SK-N-SH (cell line): ENCODE data around the gene CRACR2A. TPM values are rescaled to one million over a fixed set of nuclear protein-coding genes. Genes with fewer than 3 reads are reported as not detected.

Source experiments
- CTCF ChIA-PET: fragments of 300-600, 350-600 bp; formaldehyde crosslinking; extraction: SDS; loops from one replicate; lab custom pipeline; 2021; lab: Yijun Ruan, JAX
- POLR2A ChIA-PET: fragments of 350-600 bp; sonication (Branson Sonifier 250); formaldehyde crosslinking; extraction: SDS; loops from one replicate; lab custom pipeline; 2020; ENCODE audit warnings: antibody characterized with exemption, inconsistent platforms; lab: Yijun Ruan, JAX
- DNase-seq: peaks from one replicate; pipeline ENCODE4 v3.0.0; 2012
- H2AFZ ChIP-seq: fragments of 200-600 bp; sonication (generic); 2 replicates; pipeline ENCODE4 v1.8.1; 2016; ENCODE audit warnings: antibody characterized with exemption, mild to moderate bottlenecking, low read depth
- H3F3A ChIP-seq: fragments of 200-600 bp; sonication (generic); replicated peaks from 2 replicates; pipeline ENCODE3; 2016; ENCODE audit warnings: antibody characterized with exemption, mild to moderate bottlenecking; ENCODE audit not compliant: insufficient read depth
- H3K27ac ChIP-seq, 2 experiments: fragments of 200-500 bp in 1 of 2; fragments of 200-600 bp in 1 of 2; sonication (Bioruptor generic) in 1 of 2; sonication (generic), shearing (Covaris generic) in 1 of 2; 2 replicates each; pipeline versions ENCODE4 v1.5.1 to v1.6.1; 2014 to 2016; ENCODE audit warnings: low read depth in 2 of 2, inconsistent platforms in 1 of 2, low read length in 1 of 2, mild to moderate bottlenecking in 1 of 2, mixed read lengths in 1 of 2
- H3K27me3 ChIP-seq: fragments of 200-600 bp; sonication (generic), shearing (Covaris generic); 2 replicates; pipeline ENCODE4 v1.6.1; 2016; ENCODE audit warnings: mixed run types; ENCODE audit not compliant: insufficient read depth
- H3K36me3 ChIP-seq, 2 experiments: fragments of 200-500 bp in 1 of 2; fragments of 200-600 bp in 1 of 2; sonication (Bioruptor generic) in 1 of 2; sonication (generic) in 1 of 2; replicated peaks in 1 of 2; 2 replicates each; pipeline versions ENCODE3 to v1.5.1; 2014 to 2016; ENCODE audit warnings: low read length in 1 of 2, mild to moderate bottlenecking in 1 of 2; ENCODE audit not compliant: insufficient read depth in 2 of 2, control insufficient read depth in 1 of 2
- H3K4me1 ChIP-seq, 2 experiments: fragments of 200-500 bp in 1 of 2; fragments of 200-600 bp in 1 of 2; sonication (Bioruptor generic) in 1 of 2; sonication (generic), shearing (Covaris generic) in 1 of 2; 2 replicates each; pipeline versions ENCODE4 v1.5.1 to v1.6.1; 2014 to 2016; ENCODE audit warnings: low read depth in 1 of 2, low read length in 1 of 2, mixed run types in 1 of 2; ENCODE audit not compliant: insufficient read depth in 2 of 2, control insufficient read depth in 1 of 2
- H3K4me2 ChIP-seq: fragments of 200-600 bp; sonication (generic), shearing (Covaris generic); 2 replicates; pipeline ENCODE4 v1.6.1; 2017; ENCODE audit warnings: mixed run types
- H3K4me3 ChIP-seq, 2 experiments: fragments of 200-500 bp in 1 of 2; fragments of 200-600 bp in 1 of 2; sonication (Bioruptor generic) in 1 of 2; sonication (generic), shearing (Covaris generic) in 1 of 2; 2 replicates each; pipeline versions ENCODE4 v1.5.1 to v1.8.1; 2014 to 2016; ENCODE audit warnings: low read depth in 2 of 2, inconsistent platforms in 1 of 2, low read length in 1 of 2, mild to moderate bottlenecking in 1 of 2, mixed read lengths in 1 of 2, moderate library complexity in 1 of 2
- H3K79me2 ChIP-seq: fragments of 200-600 bp; sonication (generic); 2 replicates; pipeline ENCODE4 v1.8.1; 2017; ENCODE audit warnings: mild to moderate bottlenecking; ENCODE audit not compliant: insufficient read depth
- H3K9ac ChIP-seq: fragments of 200-600 bp; sonication (generic); 2 replicates; pipeline ENCODE4 v1.6.1; 2017; ENCODE audit warnings: mixed run types
- H3K9me2 ChIP-seq: fragments of 200-600 bp; sonication (generic); 2 replicates; pipeline ENCODE4 v1.6.1; 2017; ENCODE audit warnings: mixed run types
- H3K9me3 ChIP-seq: fragments of 200-600 bp; sonication (generic); 2 replicates; pipeline ENCODE4 v1.6.1; 2017; ENCODE audit warnings: mixed run types, mild to moderate bottlenecking, moderate library complexity
- H4K20me1 ChIP-seq: fragments of 200-600 bp; sonication (generic); 2 replicates; pipeline ENCODE4 v1.6.1; 2017; ENCODE audit warnings: mild to moderate bottlenecking, mixed run types; ENCODE audit not compliant: insufficient read depth
- CHD2 ChIP-seq: fragments of 150-350 bp; IDR thresholded peaks from 2 replicates; pipeline ENCODE4 v1.6.1; 2018; ENCODE audit warnings: low read length; ENCODE audit not compliant: partially characterized antibody
- CTCF ChIP-seq: fragments of 200-600 bp; sonication (generic); IDR thresholded peaks from 2 replicates; pipeline ENCODE4 v1.6.1; 2017; ENCODE audit warnings: antibody characterized with exemption, mild to moderate bottlenecking, moderate library complexity
- EP300 ChIP-seq, 2 experiments: IDR thresholded peaks; 2 replicates each; pipeline versions ENCODE4 v1.4.0 to v1.6.1; 2012; ENCODE audit warnings: borderline replicate concordance in 1 of 2, low read depth in 1 of 2, low read length in 1 of 2
- EZH2phosphoT487 ChIP-seq: fragments of 200-600 bp; sonication (generic); IDR thresholded peaks from 2 replicates; pipeline ENCODE4 v1.6.1; 2017; ENCODE audit warnings: low read depth, mixed run types, mild to moderate bottlenecking, antibody characterized with exemption, moderate library complexity, borderline replicate concordance
- FOSL2 ChIP-seq: IDR thresholded peaks from 2 replicates; pipeline ENCODE4 v1.4.0; 2012; ENCODE audit warnings: low read depth, mild to moderate bottlenecking, moderate library complexity, borderline replicate concordance
- GABPA ChIP-seq: IDR thresholded peaks from 2 replicates; pipeline ENCODE4 v1.4.0; 2012; ENCODE audit warnings: low read depth, mild to moderate bottlenecking
- IRF3 ChIP-seq: fragments of 150-350 bp; IDR thresholded peaks from 2 replicates; pipeline ENCODE4 v1.6.1; 2016; ENCODE audit warnings: mild to moderate bottlenecking, low read depth, low read length
- JUND ChIP-seq: IDR thresholded peaks from 2 replicates; pipeline ENCODE4 v1.4.0; 2012
- MAX ChIP-seq: IDR thresholded peaks from 2 replicates; pipeline ENCODE4 v1.4.0; 2012; ENCODE audit warnings: low read depth
- MEF2A ChIP-seq: IDR thresholded peaks from 2 replicates; pipeline ENCODE4 v1.4.0; 2012; ENCODE audit warnings: low read depth, borderline replicate concordance
- MXI1 ChIP-seq: IDR thresholded peaks from 2 replicates; pipeline ENCODE4 v1.6.1; 2012; ENCODE audit warnings: mild to moderate bottlenecking, low read depth, low read length, improper control_type of control experiment
- NFIC ChIP-seq: IDR thresholded peaks from 2 replicates; pipeline ENCODE4 v1.4.0; 2012; ENCODE audit warnings: borderline replicate concordance
- RAD21 ChIP-seq: IDR thresholded peaks from 2 replicates; pipeline ENCODE4 v1.6.1; 2012; ENCODE audit warnings: mild to moderate bottlenecking, low read length
- RCOR1 ChIP-seq: fragments of 150-350 bp; IDR thresholded peaks from 2 replicates; pipeline ENCODE4 v1.6.1; 2017; ENCODE audit warnings: antibody characterized with exemption, low read length
- RFX5 ChIP-seq: IDR thresholded peaks from 2 replicates; pipeline ENCODE4 v1.6.1; 2012; ENCODE audit warnings: mild to moderate bottlenecking, improper control_type of control experiment, low read length
- RXRA ChIP-seq: IDR thresholded peaks from 2 replicates; pipeline ENCODE4 v1.4.0; 2012; ENCODE audit warnings: low read depth, mild to moderate bottlenecking, borderline replicate concordance
- SIN3A ChIP-seq: IDR thresholded peaks from 2 replicates; pipeline ENCODE4 v1.6.1; 2012; ENCODE audit warnings: low read depth, mild to moderate bottlenecking, low read length, moderate library complexity, borderline replicate concordance
- SMC3 ChIP-seq: IDR thresholded peaks from 2 replicates; pipeline ENCODE4 v1.6.1; 2012; ENCODE audit warnings: low read depth, low read length, improper control_type of control experiment
- USF2 ChIP-seq: fragments of 150-350 bp; IDR thresholded peaks from 2 replicates; pipeline ENCODE4 v1.6.1; 2017; ENCODE audit warnings: antibody characterized with exemption, low read length, low read depth, borderline replicate concordance
- ZBTB33 ChIP-seq: IDR thresholded peaks from 2 replicates; pipeline ENCODE4 v1.4.0; 2012; ENCODE audit warnings: low read depth, borderline replicate concordance
- WGBS: methylation state at CpG from one replicate; pipeline ENCODE4 v1.1.6; 2017; ENCODE audit warnings: low lambda C conversion rate; 5-methylcytosine and 5-hydroxymethylcytosine counted together
- polyA plus RNA-seq, 3 experiments: library from polyadenylated mRNA; depleted of rRNA; stranded (reverse); fragments of >200 nt; gene quantifications; 2 replicates each; pipeline ENCODE4 v1.2.3, GENCODE V29; 2012

Gene CRACR2A
- polyA plus RNA-seq, 1 of the 3 experiments (the other 2 are of a cell fraction), result 0.12 TPM

- Histone ChIP-seq H3K27me3 (no peaks in the 10 kb centered on the region), H2AFZ (no peak overlapping the region), H3K4me2 (no peak overlapping the region), H4K20me1 (no peaks in the 10 kb centered on the region), H3K9me3 (no peaks in the 10 kb centered on the region), H3F3A (no peaks in the 10 kb centered on the region), H3K4me1 (no peaks in the 10 kb centered on the region; a peak in 1 of 4 replicates), H3K79me2 (no peaks in the 10 kb centered on the region), H3K4me3 (no peak overlapping the region), H3K27ac (no peak overlapping the region), H3K9me2 (no peaks in the 10 kb centered on the region), H3K36me3 (no peaks in the 10 kb centered on the region), H3K9ac (no peak overlapping the region)
- no peak for DNase-seq
- WGBS, result 51% methylated on average over 4 of the region's 4 CpGs
- TF ChIP-seq FOSL2 (no peak), RFX5 (no peak), RAD21 (no peak), MXI1 (no peak), SIN3A (no peak), EZH2phosphoT487 (no peak), SMC3 (no peak)
- POLR2A ChIA-PET, result no interaction called here
- CTCF ChIA-PET, result interaction anchor here (0.6 to 1.2 kb wide), 2 partner anchors 18 to 82 kb away, joined by 3 read pairs; no protein-coding TSS in a partner anchor
Measured at GRCh38 chr12:3713483-3713882, 39.4 kb downstream of the CRACR2A start.

- H2AFZ ChIP-seq, result no peak overlapping the region
- ChIA-PET CTCF (interaction anchor here (1.2 kb wide), 1 partner anchor 19 kb away, joined by 3 read pairs; no protein-coding TSS in a partner anchor), POLR2A (no interaction called here)
- no peaks in the 10 kb centered on the region for H3K9me3 ChIP-seq
- H3K4me2 ChIP-seq, result no peak overlapping the region
- H3K79me2 ChIP-seq, result no peaks in the 10 kb centered on the region
- no peaks in the 10 kb centered on the region for H3K36me3 ChIP-seq
- 26% methylated on average over 3 of the region's 3 CpGs for WGBS
- H3K9me2 ChIP-seq, result no peaks in the 10 kb centered on the region
- H3F3A ChIP-seq, result no peaks in the 10 kb centered on the region
- no peaks in the 10 kb centered on the region for H3K27me3 ChIP-seq
- no peaks in the 10 kb centered on the region; a peak in 1 of 4 replicates for H3K4me1 ChIP-seq
- no peak overlapping the region for H3K9ac ChIP-seq
- no peaks in the 10 kb centered on the region for H4K20me1 ChIP-seq
- no peak for DNase-seq
- no peak overlapping the region for H3K4me3 ChIP-seq
- H3K27ac ChIP-seq, result no peak overlapping the region
- TF ChIP-seq NFIC (no peak), RCOR1 (no peak), RFX5 (no peak), IRF3 (no peak), USF2 (no peak), RXRA (no peak), CTCF (no peak), FOSL2 (no peak), EP300 (IDR thresholded peaks at IDR 0.05; ENCODE audit: borderline replicate concordance in 1 of 2, low read depth in 1 of 2, low read length in 1 of 2) (no peak), MXI1 (no peak), SIN3A (no peak), RAD21 (no peak), ZBTB33 (no peak), MAX (no peak), MEF2A (no peak), JUND (no peak), GABPA (no peak), CHD2 (no peak)
Measured at GRCh38 chr12:3712209-3712992, 40.5 kb downstream of the CRACR2A start.
